ENCODE measurements around the gene ZNF345.

Gene ZNF345

GRCh38 chr19:36918090-36918489 lies 67.4 kb downstream of the ZNF345 start:
- no peak for DNase-seq

Measured in activated naive CD4-positive, alpha-beta T cell treated with anti-CD3 and anti-CD28 coated beads, Interleukin-2, amount 50 U/mL, for 16 hours (primary cell).